Upper lobe of left lung (tissue), 4 donors: ENCODE measurements around the gene PSMC1.

Experiments used
- EP300 ChIP-seq, 4 donors: sonication (generic); formaldehyde crosslinking; IDR thresholded peaks; one replicate each; pipeline ENCODE4 v1.5.1; 2017; ENCODE audit warnings: antibody characterized with exemption in 4 of 4, control low read depth in 2 of 4
- POLR2A ChIP-seq, 4 donors: fragments of 450-650 bp; IDR thresholded peaks; one replicate each; pipeline ENCODE4 v1.5.1; 2016 to 2017; ENCODE audit warnings: antibody characterized with exemption in 4 of 4, mild to moderate bottlenecking in 2 of 4
- POLR2AphosphoS5 ChIP-seq, 2 donors: sonication (generic); formaldehyde crosslinking; IDR thresholded peaks; one replicate each; pipeline ENCODE4 v1.5.1; 2017; ENCODE audit warnings: antibody characterized with exemption in 2 of 2
- TF ChIP-seq, protein P1 (sequence below), 6 experiments: fragments of 450-650 bp in 4 of 6; fragments of 200-600 bp in 2 of 6; sonication (generic) in 2 of 6; IDR thresholded peaks; one replicate each; pipeline ENCODE4 v1.5.1; 2016 to 2019; ENCODE audit warnings: antibody characterized with exemption in 6 of 6

GRCh38 chr14:90275458-90275814 lies 19.1 kb downstream of the PSMC1 start:
- TF ChIP-seq, protein P1, sequence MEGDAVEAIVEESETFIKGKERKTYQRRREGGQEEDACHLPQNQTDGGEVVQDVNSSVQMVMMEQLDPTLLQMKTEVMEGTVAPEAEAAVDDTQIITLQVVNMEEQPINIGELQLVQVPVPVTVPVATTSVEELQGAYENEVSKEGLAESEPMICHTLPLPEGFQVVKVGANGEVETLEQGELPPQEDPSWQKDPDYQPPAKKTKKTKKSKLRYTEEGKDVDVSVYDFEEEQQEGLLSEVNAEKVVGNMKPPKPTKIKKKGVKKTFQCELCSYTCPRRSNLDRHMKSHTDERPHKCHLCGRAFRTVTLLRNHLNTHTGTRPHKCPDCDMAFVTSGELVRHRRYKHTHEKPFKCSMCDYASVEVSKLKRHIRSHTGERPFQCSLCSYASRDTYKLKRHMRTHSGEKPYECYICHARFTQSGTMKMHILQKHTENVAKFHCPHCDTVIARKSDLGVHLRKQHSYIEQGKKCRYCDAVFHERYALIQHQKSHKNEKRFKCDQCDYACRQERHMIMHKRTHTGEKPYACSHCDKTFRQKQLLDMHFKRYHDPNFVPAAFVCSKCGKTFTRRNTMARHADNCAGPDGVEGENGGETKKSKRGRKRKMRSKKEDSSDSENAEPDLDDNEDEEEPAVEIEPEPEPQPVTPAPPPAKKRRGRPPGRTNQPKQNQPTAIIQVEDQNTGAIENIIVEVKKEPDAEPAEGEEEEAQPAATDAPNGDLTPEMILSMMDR (IDR thresholded peaks at IDR 0.05) = no peak
- no peak for TF ChIP-seq EP300 (IDR thresholded peaks at IDR 0.05)
- TF ChIP-seq POLR2AphosphoS5 (IDR thresholded peaks at IDR 0.05) = no peak
- TF ChIP-seq POLR2A (IDR thresholded peaks at IDR 0.05) = no peak
